H1 (cell line): ENCODE results near the gene NEU2. TPM values are rescaled to one million over a fixed set of nuclear protein-coding genes. Genes with fewer than 3 reads are reported as not detected.

ENCODE experiments used
- CTCF ChIA-PET: fragments of 300-600 bp; sonication (Branson Sonifier 250); formaldehyde crosslinking; loops from one replicate; lab custom pipeline; 2021; ENCODE audit not compliant: partially characterized antibody; lab: Charles Lee
- POLR2A ChIA-PET: fragments of 300-600 bp; sonication (Branson Sonifier 250); formaldehyde crosslinking; loops from one replicate; lab custom pipeline; 2021; ENCODE audit warnings: inconsistent platforms; ENCODE audit not compliant: partially characterized antibody; lab: Charles Lee
- DNase-seq, 2 experiments: peaks; one replicate each; pipeline versions ENCODE4 v3.0.0 to v3.0.0-alpha.2; 2010 to 2022; ENCODE audit warnings: low spot score in 2 of 2, low read depth in 1 of 2, mixed read lengths in 1 of 2
- FAIRE-seq: peaks from 2 replicates; lab custom pipeline; 2011; peaks lifted over from hg19 to GRCh38; lab: Jason Lieb, UNC
- H2AFZ ChIP-seq: 2 replicates; pipeline ENCODE4 v1.8.1; 2012; ENCODE audit warnings: low read length, inconsistent platforms
- H2AK5ac ChIP-seq: 2 replicates; pipeline ENCODE4 v1.6.1; 2013; ENCODE audit warnings: low read depth, low read length
- H2BK120ac ChIP-seq: replicated peaks from 2 replicates; pipeline ENCODE3; 2013; ENCODE audit warnings: low read depth, low read length, inconsistent platforms
- H2BK12ac ChIP-seq: 2 replicates; pipeline ENCODE4 v1.6.1; 2013; ENCODE audit warnings: low read depth, low read length
- H2BK15ac ChIP-seq: 2 replicates; pipeline ENCODE4 v1.6.1; 2013; ENCODE audit warnings: low read length
- H2BK20ac ChIP-seq: 2 replicates; pipeline ENCODE4 v1.6.1; 2013; ENCODE audit warnings: low read length
- H2BK5ac ChIP-seq: 2 replicates; pipeline ENCODE4 v1.6.1; 2013; ENCODE audit warnings: low read depth, low read length
- H3K14ac ChIP-seq: 2 replicates; pipeline ENCODE4 v1.6.1; 2013; ENCODE audit warnings: inconsistent platforms; ENCODE audit not compliant: insufficient read length
- H3K18ac ChIP-seq: 2 replicates; pipeline ENCODE4 v1.6.1; 2013; ENCODE audit warnings: low read length; ENCODE audit errors: extremely low read depth
- H3K23ac ChIP-seq: 2 replicates; pipeline ENCODE4 v1.6.1; 2013; ENCODE audit warnings: inconsistent platforms; ENCODE audit not compliant: insufficient read length
- H3K23me2 ChIP-seq: 2 replicates; pipeline ENCODE4 v1.6.1; 2013; ENCODE audit warnings: low read depth, low read length
- H3K27ac ChIP-seq: 2 replicates; pipeline ENCODE4 v1.6.1; 2011; ENCODE audit warnings: low read depth, low read length, inconsistent platforms
- H3K27me3 ChIP-seq, 4 experiments: replicated peaks in 1 of 4; 1 replicate in 1 of 4; 2 replicates in 3 of 4; pipeline versions ENCODE4 v1.6.1 to v1.8.1; 2011 to 2013; ENCODE audit warnings: low read length in 3 of 4, mild to moderate bottlenecking in 3 of 4, inconsistent platforms in 2 of 4, mixed read lengths in 2 of 4, moderate library complexity in 1 of 4; ENCODE audit not compliant: control insufficient read depth in 3 of 4, insufficient read depth in 3 of 4; ENCODE audit errors: extremely low read depth in 1 of 4
- H3K36me3 ChIP-seq, 4 experiments: 2 replicates each; pipeline versions ENCODE4 v1.6.1 to v1.8.1; 2011 to 2013; ENCODE audit warnings: mild to moderate bottlenecking in 4 of 4, low read length in 3 of 4, moderate library complexity in 2 of 4, control low read depth in 1 of 4, inconsistent platforms in 1 of 4; ENCODE audit not compliant: insufficient read depth in 4 of 4, control insufficient read depth in 2 of 4
- H3K4ac ChIP-seq: replicated peaks from 2 replicates; pipeline ENCODE3; 2013; ENCODE audit warnings: low read length, low read depth, mixed read lengths, inconsistent platforms; ENCODE audit not compliant: insufficient read length
- H3K4me1 ChIP-seq, 4 experiments: replicated peaks in 1 of 4; 1 replicate in 1 of 4; 2 replicates in 3 of 4; pipeline versions ENCODE4 v1.6.1 to v1.8.1; 2011 to 2013; ENCODE audit warnings: low read length in 3 of 4, inconsistent platforms in 2 of 4, mixed read lengths in 1 of 4; ENCODE audit not compliant: insufficient read depth in 4 of 4, control insufficient read depth in 3 of 4
- H3K4me2 ChIP-seq, 2 experiments: 2 replicates each; pipeline versions ENCODE4 v1.6.1 to v1.8.1; 2011 to 2013; ENCODE audit warnings: low read depth in 2 of 2, low read length in 2 of 2, control low read depth in 1 of 2, inconsistent platforms in 1 of 2, mild to moderate bottlenecking in 1 of 2; ENCODE audit not compliant: insufficient read depth in 1 of 2
- H3K4me3 ChIP-seq, 4 experiments: fragments of 200-600, 300-600 bp in 1 of 4; sonication (generic), shearing (Covaris generic), sonication (Bioruptor Twin) in 1 of 4; 2 replicates each; pipeline versions ENCODE4 v1.5.1 to v1.8.1; 2011 to 2016; ENCODE audit warnings: low read length in 4 of 4, low read depth in 3 of 4, control low read depth in 2 of 4, inconsistent platforms in 2 of 4, mild to moderate bottlenecking in 2 of 4, mixed read lengths in 1 of 4, moderate library complexity in 1 of 4; ENCODE audit not compliant: insufficient read depth in 2 of 4; ENCODE audit errors: extremely low read depth in 1 of 4
- H3K56ac ChIP-seq: replicated peaks from 2 replicates; pipeline ENCODE3; 2013; ENCODE audit warnings: low read depth, mild to moderate bottlenecking, mixed read lengths, low read length, inconsistent platforms; ENCODE audit not compliant: insufficient read length
- H3K79me1 ChIP-seq: 2 replicates; pipeline ENCODE4 v1.6.1; 2013; ENCODE audit warnings: low read depth, low read length, control low read depth
- H3K79me2 ChIP-seq, 2 experiments: 2 replicates each; pipeline versions ENCODE4 v1.6.1 to v1.8.1; 2012 to 2013; ENCODE audit warnings: low read length in 2 of 2, mild to moderate bottlenecking in 2 of 2, inconsistent platforms in 1 of 2; ENCODE audit not compliant: insufficient read depth in 2 of 2, control insufficient read depth in 1 of 2
- H3K9ac ChIP-seq, 4 experiments: replicated peaks in 1 of 4; 1 replicate in 1 of 4; 2 replicates in 3 of 4; pipeline versions ENCODE4 v1.6.1 to v1.8.1; 2011 to 2013; ENCODE audit warnings: low read depth in 3 of 4, low read length in 3 of 4, control low read depth in 2 of 4, mild to moderate bottlenecking in 2 of 4, moderate library complexity in 2 of 4, inconsistent platforms in 1 of 4; ENCODE audit errors: extremely low read depth in 1 of 4
- H3K9me3 ChIP-seq, 2 experiments: 2 replicates each; pipeline versions ENCODE4 v1.6.1 to v1.8.1; 2012 to 2013; ENCODE audit warnings: mild to moderate bottlenecking in 2 of 2, moderate library complexity in 2 of 2, control low read depth in 1 of 2, inconsistent platforms in 1 of 2, low read depth in 1 of 2, low read length in 1 of 2, mixed read lengths in 1 of 2; ENCODE audit not compliant: insufficient read depth in 2 of 2
- H4K20me1 ChIP-seq, 2 experiments: replicated peaks in 1 of 2; 2 replicates each; pipeline versions ENCODE3 to v1.8.1; 2011 to 2013; ENCODE audit warnings: inconsistent platforms in 2 of 2, low read length in 2 of 2, mild to moderate bottlenecking in 1 of 2; ENCODE audit not compliant: insufficient read depth in 2 of 2, control insufficient read depth in 1 of 2
- H4K5ac ChIP-seq: 2 replicates; pipeline ENCODE4 v1.6.1; 2013; ENCODE audit warnings: low read length, low read depth, mixed read lengths, inconsistent platforms; ENCODE audit not compliant: insufficient read length
- H4K8ac ChIP-seq: 2 replicates; pipeline ENCODE4 v1.8.0; 2013; ENCODE audit warnings: mild to moderate bottlenecking, moderate library complexity, low read length, inconsistent platforms; ENCODE audit not compliant: insufficient read depth; ENCODE audit errors: extremely low read depth
- H4K91ac ChIP-seq: replicated peaks from 2 replicates; pipeline ENCODE3; 2013; ENCODE audit warnings: low read length, mixed read lengths, inconsistent platforms; ENCODE audit not compliant: insufficient read length
- EP300 ChIP-seq, 2 experiments: IDR thresholded peaks; 1 replicate in 1 of 2; 2 replicates in 1 of 2; pipeline ENCODE4 v1.6.1; 2011 to 2012; ENCODE audit warnings: low read depth in 2 of 2, low read length in 2 of 2, mild to moderate bottlenecking in 2 of 2, borderline replicate concordance in 1 of 2, inconsistent platforms in 1 of 2, moderate library complexity in 1 of 2
- RBBP5 ChIP-seq: IDR thresholded peaks from 2 replicates; pipeline ENCODE4 v1.7.1; 2012; ENCODE audit warnings: low read depth, mild to moderate bottlenecking, inconsistent platforms, low read length, moderate library complexity, borderline replicate concordance
- SIX5 ChIP-seq: IDR thresholded peaks from 2 replicates; pipeline ENCODE4 v1.6.1; 2011; ENCODE audit warnings: mild to moderate bottlenecking, low read depth, low read length
- WGBS, 2 experiments: shearing (Covaris generic) in 1 of 2; methylation state at CpG; one replicate each; pipeline versions ENCODE4 v1.1.6 to v1.1.7; 2013 to 2015; ENCODE audit warnings: low lambda C conversion rate in 2 of 2, mixed read lengths in 2 of 2, inconsistent platforms in 1 of 2, low coverage in 1 of 2, missing lambda C conversion rate in 1 of 2; ENCODE audit not compliant: insufficient replicate concordance in 2 of 2, insufficient coverage in 1 of 2, insufficient read length in 1 of 2; ENCODE audit errors: extremely low coverage in 1 of 2, missing lambda C conversion rate in 1 of 2; 5-methylcytosine and 5-hydroxymethylcytosine counted together
- polyA plus RNA-seq, 7 experiments: library from polyadenylated mRNA; depleted of rRNA in 3 of 7; stranded (reverse) in 5 of 7; unstranded in 2 of 7; fragments of >200 nt in 5 of 7; fragments of 200-250 nt in 2 of 7; gene quantifications; 1 replicate in 5 of 7; 2 replicates in 1 of 7; 4 replicates in 1 of 7; pipeline versions ENCODE4 v1.2.1 to v1.2.3, GENCODE V29; 2011 to 2013; ENCODE audit warnings: missing spikeins in 2 of 7, mixed read lengths in 2 of 7
- total RNA-seq: library from RNA; stranded (reverse); fragmentation: NEBNext Ultra II Directional; extraction: Animal tissue kit (Norgen Biotek cat#: 25700); gene quantifications from 2 replicates; pipeline ENCODE4 v1.2.1, GENCODE V29; 2021

The NEU2 gene
- total and polyA plus RNA-seq, 2 of the 8 experiments (the other 6 are each of a cell fraction or from before 2014, with no cell fraction given) = 0.12 TPM; not detected in 1

GRCh38 chr2:233056961-233057605 lies 24.6 kb downstream of the NEU2 start:
- no peaks in the 10 kb centered on the region for H3K9me3 ChIP-seq
- H3K14ac ChIP-seq = no peak overlapping the region
- H3K23me2 ChIP-seq = no peaks in the 10 kb centered on the region
- DNase-seq = no peak
- H4K20me1 ChIP-seq = no peaks in the 10 kb centered on the region
- H3K9ac ChIP-seq = no peak overlapping the region; a peak in 1 of 7 replicates
- no peaks in the 10 kb centered on the region; a peak in 1 of 7 replicates for H3K27me3 ChIP-seq
- POLR2A ChIA-PET = interaction anchor here (0.6 kb wide), 1 partner anchor 186 kb away, joined by 4 read pairs; no protein-coding TSS in a partner anchor
- H2AK5ac ChIP-seq = no peak overlapping the region
- TF ChIP-seq RBBP5 (no peak), EP300 (IDR thresholded peaks at IDR 0.05; ENCODE audit: borderline replicate concordance in 1 of 2, low read depth in 2 of 2, low read length in 2 of 2) (no peak), SIX5 (no peak)
- H2AFZ ChIP-seq = no peak overlapping the region
- H3K4ac ChIP-seq = no peak overlapping the region
- no peak overlapping the region for H4K5ac ChIP-seq
- no peaks in the 10 kb centered on the region for H3K36me3 ChIP-seq
- H4K8ac ChIP-seq = no peak overlapping the region
- no peak overlapping the region for H2BK15ac ChIP-seq
- no peak overlapping the region for H2BK20ac ChIP-seq
- peaks cover 0 to 6% (median 0%) of the 10 kb centered on the region in 4 experiments; a peak in 2 of 7 replicates for H3K4me1 ChIP-seq
- CTCF ChIA-PET = interaction anchor here (0.6 to 2.0 kb wide), 7 partner anchors 12 to 187 kb away, joined by 3 to 8 read pairs (median 3); partner anchors contain the start of genes NEU2 and SNORC
- H3K79me2 ChIP-seq = no peaks in the 10 kb centered on the region
- 85% methylated on average over 6 of the region's 6 CpGs; no CpG with 5 or more reads in 1 of the 2 experiments for WGBS, 2 experiments
- no peak overlapping the region for H4K91ac ChIP-seq
- no peaks in the 10 kb centered on the region for H3K79me1 ChIP-seq
- H3K4me2 ChIP-seq = no peak overlapping the region
- no peak overlapping the region for H3K18ac ChIP-seq
- no peak overlapping the region for H2BK120ac ChIP-seq
- FAIRE-seq = no peak
- no peak overlapping the region for H3K56ac ChIP-seq
- no peak overlapping the region for H3K23ac ChIP-seq
- H3K4me3 ChIP-seq = no peak overlapping the region
- no peak overlapping the region for H2BK5ac ChIP-seq
- H2BK12ac ChIP-seq = no peak overlapping the region; the same call in 1 of the 2 replicates
- no peak overlapping the region for H3K27ac ChIP-seq
